Mucosa of descending colon (tissue), 3 donors: ENCODE data around the gene PITPNM2. TPM values are rescaled to one million over a fixed set of nuclear protein-coding genes. Genes with fewer than 3 reads are reported as not detected.

Source experiments
- ATAC-seq: fragments of 200-7000 bp; cut with Tn5 transposase; one replicate; pipeline ENCODE4 v1.9.1; 2020; ENCODE audit warnings: mild to moderate bottlenecking, moderate library complexity
- DNase-seq, 3 donors: peaks; one replicate each; pipeline ENCODE4 v3.0.0-alpha.2; 2020
- H3K36me3 ChIP-seq: fragments of 200-600 bp; one replicate; pipeline ENCODE4 v1.8.0; 2021; ENCODE audit warnings: low read depth, mild to moderate bottlenecking
- H3K4me1 ChIP-seq: fragments of 200-600 bp; one replicate; pipeline ENCODE4 v1.8.0; 2021; ENCODE audit warnings: low read depth, mild to moderate bottlenecking
- H3K4me3 ChIP-seq: fragments of 200-600 bp; one replicate; pipeline ENCODE4 v1.8.0; 2021; ENCODE audit warnings: mild to moderate bottlenecking
- H3K9me3 ChIP-seq: fragments of 200-600 bp; one replicate; pipeline ENCODE4 v1.8.0; 2021; ENCODE audit warnings: mild to moderate bottlenecking
- CTCF ChIP-seq: fragments of 200-600 bp; IDR thresholded peaks from one replicate; pipeline ENCODE4 v1.8.0; 2022; ENCODE audit warnings: antibody characterized with exemption, mild to moderate bottlenecking
- intact Hi-C, 2 donors: fragments of 100-400 bp; cut with DNase I in 1 of 2; cut with micrococcal nuclease in 1 of 2; formaldehyde crosslinking; loops; one replicate each; pipeline versions ENCODE4 v1.11.0 to v1.11.1; 2022; cut with DNase I, micrococcal nuclease
- total RNA-seq, 3 donors: library from RNA; stranded (reverse); fragmentation: NEBNext Ultra II Directional in 2 of 3; extraction: Animal tissue kit (Norgen Biotek cat#: 25700) in 2 of 3; gene quantifications; one replicate each; pipeline versions ENCODE4 v1.2.1 to v1.2.4, GENCODE V29; 2021 to 2023
- donor health status: DM: no; HTN: no; CAD: no; lungs with moderate emphysema.
- donor health status: DM: no; HTN: no; CAD: no.
- donor health status: DM: no; HTN: yes; CAD: no.

Gene PITPNM2
- total RNA-seq, 3 donors from 2014 or later: 16.7 to 22.7 (median 20.8) TPM

GRCh38 chr12:123160801-123161487 is 10.1 kb upstream of the PITPNM2 start:
- no peak for TF ChIP-seq CTCF
- ATAC-seq: no peak
- Histone ChIP-seq H3K4me1 (peaks cover 5% of the 10 kb centered on the region), H3K9me3 (no peaks in the 10 kb centered on the region), H3K4me3 (no peak overlapping the region), H3K36me3 (no peaks in the 10 kb centered on the region)
- DNase-seq: no peak
- intact Hi-C loops: no loop called here

GRCh38 chr12:123153906-123154305 is 3.0 kb upstream of the PITPNM2 start:
- Histone ChIP-seq H3K4me3 (no peak overlapping the region), H3K4me1 (peaks cover 5% of the 10 kb centered on the region), H3K9me3 (no peaks in the 10 kb centered on the region), H3K36me3 (no peaks in the 10 kb centered on the region)
- ATAC-seq: no peak
- intact Hi-C loops: loop anchor here in 1 of 2 donors (10.0 kb wide), 1 partner anchor 109 kb away; no protein-coding TSS in a partner anchor
- TF ChIP-seq CTCF: no peak
- DNase-seq: no peak

- Histone ChIP-seq H3K36me3 (no peaks in the 10 kb centered on the region), H3K9me3 (no peaks in the 10 kb centered on the region), H3K4me3 (no peak overlapping the region), H3K4me1 (peaks cover 5% of the 10 kb centered on the region)
- no peak for TF ChIP-seq CTCF
- ATAC-seq: no peak
- intact Hi-C loops: loop anchor here in 1 of 2 donors (10.0 kb wide), 1 partner anchor 108 kb away; no protein-coding TSS in a partner anchor
- DNase-seq: no peak
Observed at GRCh38 chr12:123152833-123153232, 1.9 kb upstream of the PITPNM2 start.

GRCh38 chr12:123151457-123152454 is 866 bp upstream of the PITPNM2 start:
- no peak for TF ChIP-seq CTCF
- Histone ChIP-seq H3K4me1 (peaks cover 5% of the 10 kb centered on the region), H3K9me3 (no peaks in the 10 kb centered on the region), H3K36me3 (no peaks in the 10 kb centered on the region), H3K4me3 (peak overlapping the region; percentile 47)
- peak in 1 of 3 donors; percentile 55 for DNase-seq
- intact Hi-C loops: loop anchor here in 1 of 2 donors (10.0 kb wide), 1 partner anchor 107 kb away; no protein-coding TSS in a partner anchor
- ATAC-seq: peak; percentile 46

GRCh38 chr12:123150275-123150743 is 581 bp downstream of the PITPNM2 start:
- intact Hi-C loops: loop anchor here in 1 of 2 donors (10.0 kb wide), 1 partner anchor 106 kb away; no protein-coding TSS in a partner anchor
- Histone ChIP-seq H3K4me3 (peak overlapping the region; percentile 47), H3K4me1 (no peaks in the 10 kb centered on the region), H3K9me3 (no peaks in the 10 kb centered on the region), H3K36me3 (no peaks in the 10 kb centered on the region)
- DNase-seq (peak; percentile 43 to 69 (median 66)), ATAC-seq (peak; percentile 48)
- TF ChIP-seq CTCF: no peak
